A549 treated with DMSO at 1 μM for 4 hours (cell line): ENCODE data around the gene KCNA10. TPM values are rescaled to one million over a fixed set of nuclear protein-coding genes. Genes with fewer than 3 reads are reported as not detected.

Experiments
- total RNA-seq: library from RNA; stranded (reverse); fragments of 200-300 nt; extraction: Qiagen RNA extraction; gene quantifications from 5 replicates; pipeline ENCODE4 v1.2.3, GENCODE V29; 2022; ENCODE audit warnings: low read depth

KCNA10 gene
- not detected in 5 replicates for total RNA-seq

GRCh38 chr1:110519125-110519810 lies at the start of gene KCNA10:
TSS of gene KCNA10 (minus strand) at chr1:110519175. CDS start at chr1:110518787, 388 bp downstream.

Other genes with a start within 250 kb of the KCNA10 start
- 9.0 to 11.4 TPM (median 10.4 TPM) in 5 replicates for gene RBM15, start 179.8 kb downstream of the KCNA10 start, total RNA-seq
- gene SLC16A4, start 128.1 kb downstream of the KCNA10 start, total RNA-seq: 30.9 to 43.6 TPM (median 40.3 TPM) in 5 replicates
- gene LAMTOR5, start 111.5 kb downstream of the KCNA10 start, total RNA-seq: 167 to 196 TPM (median 186 TPM) in 5 replicates
- not detected in 5 replicates for gene PROK1, start 68.0 kb downstream of the KCNA10 start, total RNA-seq
- 0.01 to 0.06 TPM (median 0.03 TPM) in 4 of 5 replicates, not detected in the other for gene KCNA2, start 87.2 kb upstream of the KCNA10 start, total RNA-seq
- gene KCNA3, start 155.8 kb upstream of the KCNA10 start, total RNA-seq: not detected in 5 replicates